Endodermal cell (in vitro differentiated cells): ENCODE results near the gene CCDC61. TPM values are rescaled to one million over a fixed set of nuclear protein-coding genes. Genes with fewer than 3 reads are reported as not detected.

Experiments
- DNase-seq: peaks from one replicate; pipeline ENCODE4 v3.0.0-alpha.2; 2017
- H3K27ac ChIP-seq: 2 replicates; pipeline ENCODE4 v1.5.1; 2013; ENCODE audit warnings: mild to moderate bottlenecking, low read depth, low read length, moderate library complexity
- H3K27me3 ChIP-seq: 2 replicates; pipeline ENCODE4 v1.6.1; 2013; ENCODE audit warnings: mild to moderate bottlenecking, low read length, moderate library complexity; ENCODE audit not compliant: insufficient read depth, control insufficient read depth, poor library complexity, severe bottlenecking
- H3K36me3 ChIP-seq: 2 replicates; pipeline ENCODE4 v1.7.0; 2013; ENCODE audit warnings: mild to moderate bottlenecking, low read length, moderate library complexity; ENCODE audit not compliant: control insufficient read depth, insufficient read depth
- H3K4me1 ChIP-seq: one replicate; pipeline ENCODE4 v1.7.0; 2013; ENCODE audit warnings: low read length; ENCODE audit not compliant: control insufficient read depth, insufficient read depth
- H3K4me3 ChIP-seq: 2 replicates; pipeline ENCODE4 v1.5.1; 2013; ENCODE audit warnings: mild to moderate bottlenecking, low read length, moderate library complexity
- H3K9ac ChIP-seq: 2 replicates; pipeline ENCODE4 v1.6.1; 2013; ENCODE audit warnings: mild to moderate bottlenecking, low read length, moderate library complexity; ENCODE audit not compliant: poor library complexity, severe bottlenecking; ENCODE audit errors: extremely low read depth
- H3K9me3 ChIP-seq: 2 replicates; pipeline ENCODE4 v1.6.1; 2013; ENCODE audit warnings: mild to moderate bottlenecking, low read length, moderate library complexity; ENCODE audit not compliant: control insufficient read depth
- H3K27ac Mint-ChIP-seq: 2 replicates; pipeline ENCODE4 v1.8.0; 2020; ENCODE audit warnings: mixed read lengths
- H3K27me3 Mint-ChIP-seq: 2 replicates; pipeline ENCODE4 v1.8.0; 2021; ENCODE audit warnings: mild to moderate bottlenecking, mixed read lengths; ENCODE audit not compliant: insufficient read depth
- H3K36me3 Mint-ChIP-seq: 2 replicates; pipeline ENCODE4 v1.8.0; 2020; ENCODE audit warnings: low read depth, mixed read lengths
- H3K4me1 Mint-ChIP-seq: 2 replicates; pipeline ENCODE4 v1.8.0; 2020; ENCODE audit warnings: mixed read lengths
- H3K4me3 Mint-ChIP-seq: 2 replicates; pipeline ENCODE4 v1.8.0; 2020; ENCODE audit warnings: mild to moderate bottlenecking, moderate library complexity, mixed read lengths
- H3K9me3 Mint-ChIP-seq: 2 replicates; pipeline ENCODE4 v1.8.0; 2020; ENCODE audit warnings: mild to moderate bottlenecking, mixed read lengths
- WGBS, 2 experiments: methylation state at CpG; one replicate each; pipeline versions ENCODE4 v1.1.5 to v1.1.7; 2013; ENCODE audit warnings: missing lambda C conversion rate in 2 of 2, mixed read lengths in 1 of 2; ENCODE audit not compliant: insufficient coverage in 1 of 2, insufficient read length in 1 of 2; 5-methylcytosine and 5-hydroxymethylcytosine counted together
- total RNA-seq, 2 donors: library from RNA; stranded (reverse); fragmentation: NEBNext Ultra II Directional in 1 of 2; extraction: Animal tissue kit (Norgen Biotek cat#: 25700) in 1 of 2; gene quantifications; 2 replicates in 1 of 2; 3 replicates in 1 of 2; pipeline ENCODE4 v1.2.1, GENCODE V29; 2021
- TF ChIP-seq, protein P1 (sequence below): fragments of 200-600 bp; sonication (generic); conservative IDR thresholded peaks from 2 replicates; pipeline ENCODE4 v1.5.0; 2021; ENCODE audit warnings: antibody characterized with exemption, mild to moderate bottlenecking

The CCDC61 gene
- total RNA-seq, 2 donors from 2014 or later = 23.2 to 23.6 TPM

DNA sequence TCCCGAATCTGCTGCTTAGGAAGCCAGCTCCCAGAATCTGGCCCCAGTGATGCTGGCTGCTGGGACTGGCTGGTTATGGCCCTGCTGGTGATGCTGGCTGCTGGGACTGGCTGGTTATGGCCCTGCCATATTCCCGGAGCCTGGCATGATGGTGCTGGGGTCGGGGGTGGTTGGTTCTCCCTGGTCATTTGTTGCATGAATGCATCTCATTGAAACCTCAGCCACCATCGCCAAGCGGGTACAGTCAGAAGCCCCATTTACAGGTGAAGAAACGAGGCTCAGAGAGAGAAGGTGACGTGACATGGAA is 25.5 kb downstream of the CCDC61 start:
- peaks cover 9% of the 10 kb centered on the region for H3K27me3 ChIP-seq
- no peaks in the 10 kb centered on the region for H3K36me3 ChIP-seq
- peaks cover 9% of the 10 kb centered on the region for H3K9me3 ChIP-seq
- TF ChIP-seq, protein P1, sequence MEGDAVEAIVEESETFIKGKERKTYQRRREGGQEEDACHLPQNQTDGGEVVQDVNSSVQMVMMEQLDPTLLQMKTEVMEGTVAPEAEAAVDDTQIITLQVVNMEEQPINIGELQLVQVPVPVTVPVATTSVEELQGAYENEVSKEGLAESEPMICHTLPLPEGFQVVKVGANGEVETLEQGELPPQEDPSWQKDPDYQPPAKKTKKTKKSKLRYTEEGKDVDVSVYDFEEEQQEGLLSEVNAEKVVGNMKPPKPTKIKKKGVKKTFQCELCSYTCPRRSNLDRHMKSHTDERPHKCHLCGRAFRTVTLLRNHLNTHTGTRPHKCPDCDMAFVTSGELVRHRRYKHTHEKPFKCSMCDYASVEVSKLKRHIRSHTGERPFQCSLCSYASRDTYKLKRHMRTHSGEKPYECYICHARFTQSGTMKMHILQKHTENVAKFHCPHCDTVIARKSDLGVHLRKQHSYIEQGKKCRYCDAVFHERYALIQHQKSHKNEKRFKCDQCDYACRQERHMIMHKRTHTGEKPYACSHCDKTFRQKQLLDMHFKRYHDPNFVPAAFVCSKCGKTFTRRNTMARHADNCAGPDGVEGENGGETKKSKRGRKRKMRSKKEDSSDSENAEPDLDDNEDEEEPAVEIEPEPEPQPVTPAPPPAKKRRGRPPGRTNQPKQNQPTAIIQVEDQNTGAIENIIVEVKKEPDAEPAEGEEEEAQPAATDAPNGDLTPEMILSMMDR = no peak
- WGBS, 2 experiments = 92 to 99% methylated on average over 7 of the region's 7 CpGs
- H3K4me1 ChIP-seq = no peaks in the 10 kb centered on the region
- H3K27me3 Mint-ChIP-seq = peaks cover 10% of the 10 kb centered on the region
- no peak overlapping the region for H3K4me3 Mint-ChIP-seq
- peaks cover 4% of the 10 kb centered on the region for H3K36me3 Mint-ChIP-seq
- no peak overlapping the region for H3K4me3 ChIP-seq
- no peak overlapping the region for H3K27ac Mint-ChIP-seq
- H3K9ac ChIP-seq = no peak overlapping the region
- DNase-seq = no peak
- H3K27ac ChIP-seq = no peak overlapping the region
- H3K4me1 Mint-ChIP-seq = peaks cover 6% of the 10 kb centered on the region
- peaks cover 3% of the 10 kb centered on the region for H3K9me3 Mint-ChIP-seq

GRCh38 chr19:46021531-46022041 is 26.3 kb downstream of the CCDC61 start:
- no peak overlapping the region for H3K27ac ChIP-seq
- no peak overlapping the region for H3K9ac ChIP-seq
- H3K4me3 Mint-ChIP-seq = no peak overlapping the region
- H3K36me3 ChIP-seq = no peaks in the 10 kb centered on the region
- peaks cover under 1% of the 10 kb centered on the region for H3K27me3 ChIP-seq
- DNase-seq = peak; percentile 58
- 86 to 87% methylated on average over 6 to 11 of the region's 11 CpGs for WGBS, 2 experiments
- no peak overlapping the region for H3K4me3 ChIP-seq
- peaks cover 3% of the 10 kb centered on the region for H3K4me1 Mint-ChIP-seq
- peaks cover 11% of the 10 kb centered on the region for H3K9me3 ChIP-seq
- H3K9me3 Mint-ChIP-seq = peaks cover 8% of the 10 kb centered on the region
- H3K36me3 Mint-ChIP-seq = peaks cover 12% of the 10 kb centered on the region
- TF ChIP-seq, protein P1 = peak; percentile 36
- peaks cover 7% of the 10 kb centered on the region for H3K27me3 Mint-ChIP-seq
- H3K27ac Mint-ChIP-seq = no peak overlapping the region
- H3K4me1 ChIP-seq = no peaks in the 10 kb centered on the region

DNA sequence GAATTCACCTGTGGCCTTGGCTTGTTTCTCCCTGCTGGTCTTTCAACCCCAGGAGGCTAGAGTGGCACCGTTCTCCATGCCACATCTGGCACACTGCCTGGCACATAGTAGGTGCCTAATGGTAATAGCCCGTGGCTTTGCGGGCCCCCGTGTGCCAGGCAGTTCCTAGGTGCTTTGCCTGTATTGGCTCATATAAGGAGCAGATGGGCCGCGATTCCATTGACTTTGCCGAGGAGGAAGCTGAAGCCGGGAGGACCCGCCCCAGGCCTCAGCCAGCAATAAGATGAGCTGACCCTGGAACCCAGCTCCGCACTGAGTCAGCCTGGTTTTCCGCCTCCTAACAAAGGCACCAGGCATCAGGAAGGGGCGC is 26.8 kb downstream of the CCDC61 start:
- Mint-ChIP-seq H3K36me3 (peaks cover 12% of the 10 kb centered on the region), H3K27ac (no peak overlapping the region), H3K4me3 (no peak overlapping the region), H3K4me1 (peaks cover under 1% of the 10 kb centered on the region), H3K27me3 (peaks cover 6% of the 10 kb centered on the region), H3K9me3 (peaks cover 8% of the 10 kb centered on the region)
- Histone ChIP-seq H3K9me3 (peaks cover 11% of the 10 kb centered on the region), H3K4me3 (no peak overlapping the region), H3K36me3 (no peaks in the 10 kb centered on the region), H3K27ac (no peak overlapping the region), H3K9ac (no peak overlapping the region), H3K27me3 (no peaks in the 10 kb centered on the region), H3K4me1 (no peaks in the 10 kb centered on the region)
- DNase-seq = no peak
- TF ChIP-seq, protein P1 = no peak
- 87 to 92% methylated on average over 9 to 12 of the region's 12 CpGs for WGBS, 2 experiments
